ENCODE data around the gene SP2.
"Not testable (repeated sequence)": the region's sequence is repeated elsewhere in the genome, so short reads cannot be mapped to it uniquely, and the experiment has no call there.

SP2 gene

DNA sequence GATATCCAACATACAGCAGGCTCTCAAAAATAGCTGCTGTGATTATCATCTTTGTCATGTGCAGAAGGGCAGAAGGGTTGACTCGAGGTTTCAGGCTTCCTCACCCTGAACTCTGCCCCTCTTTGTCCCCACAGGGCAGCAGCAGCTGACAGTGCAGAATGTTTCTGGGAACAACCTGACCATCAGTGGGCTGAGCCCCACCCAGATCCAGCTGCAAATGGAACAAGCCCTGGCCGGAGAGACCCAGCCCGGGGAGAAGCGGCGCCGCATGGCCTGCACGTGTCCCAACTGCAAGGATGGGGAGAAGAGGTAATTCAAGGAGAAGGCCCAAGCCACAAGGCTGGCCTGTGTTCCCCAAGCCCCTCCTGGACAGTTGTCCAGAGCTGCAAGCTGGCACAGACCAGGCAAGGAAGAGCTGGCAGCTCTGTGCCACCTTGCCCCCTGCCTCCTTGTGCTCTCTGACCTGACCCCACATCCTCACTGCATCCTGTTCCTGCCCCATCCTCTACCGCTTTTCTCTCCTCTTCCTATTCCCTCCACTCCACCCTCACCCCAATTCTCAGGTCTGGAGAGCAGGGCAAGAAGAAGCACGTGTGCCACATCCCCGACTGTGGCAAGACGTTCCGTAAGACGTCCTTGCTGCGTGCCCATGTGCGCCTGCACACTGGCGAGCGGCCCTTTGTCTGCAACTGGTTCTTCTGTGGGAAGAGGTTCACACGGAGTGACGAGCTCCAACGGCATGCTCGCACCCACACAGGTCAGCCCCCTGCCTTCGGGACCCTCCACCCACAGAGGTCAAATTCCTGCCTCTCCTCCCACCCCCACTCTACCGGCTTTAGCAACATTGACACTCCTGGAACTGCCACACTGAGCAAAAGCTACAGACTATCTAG lies 29.0 kb downstream of the SP2 start:
- no peak for DNase-seq (ENCODE audit: low read depth)

DNA sequence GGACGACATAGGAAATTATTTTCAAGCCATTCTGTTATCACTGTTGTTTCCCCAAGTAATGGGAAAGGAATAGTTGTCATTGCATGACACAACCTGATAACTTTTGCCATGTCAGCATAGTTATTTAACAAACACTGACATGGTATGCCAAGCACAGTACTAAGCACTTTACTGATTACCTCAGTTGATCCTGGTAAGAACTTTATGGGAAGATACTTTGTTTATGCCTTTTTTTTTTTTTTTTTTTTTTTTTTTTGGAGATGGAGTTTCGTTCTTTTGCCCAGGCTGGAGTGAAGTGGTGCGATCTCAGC lies 29.6 kb downstream of the SP2 start:
- DNase-seq (ENCODE audit: low read depth) = no peak

GRCh38 chr17:47927821-47928400 lies 31.9 kb downstream of the SP2 start:
- no peak for DNase-seq (ENCODE audit: low read depth)

DNA sequence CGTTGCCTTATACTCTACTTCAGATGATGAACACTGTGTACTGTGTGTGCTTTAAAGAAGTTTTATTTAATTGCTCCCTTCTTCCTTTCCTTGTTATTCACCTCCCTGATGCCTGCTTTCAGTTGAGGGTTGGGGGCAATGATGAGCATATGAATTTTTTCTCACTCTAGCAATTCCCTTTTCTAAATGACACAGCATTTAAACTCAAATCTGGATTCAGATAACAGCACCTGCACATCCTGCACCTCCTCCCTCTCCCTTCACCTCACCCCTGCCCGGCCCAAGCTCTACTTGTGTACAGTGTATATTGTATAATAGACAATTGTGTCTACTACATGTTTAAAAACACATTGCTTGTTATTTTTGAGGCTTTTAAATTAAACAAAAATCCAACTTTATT lies 32.4 kb downstream of the SP2 start:
- no peak for DNase-seq (ENCODE audit: low read depth)

DNA sequence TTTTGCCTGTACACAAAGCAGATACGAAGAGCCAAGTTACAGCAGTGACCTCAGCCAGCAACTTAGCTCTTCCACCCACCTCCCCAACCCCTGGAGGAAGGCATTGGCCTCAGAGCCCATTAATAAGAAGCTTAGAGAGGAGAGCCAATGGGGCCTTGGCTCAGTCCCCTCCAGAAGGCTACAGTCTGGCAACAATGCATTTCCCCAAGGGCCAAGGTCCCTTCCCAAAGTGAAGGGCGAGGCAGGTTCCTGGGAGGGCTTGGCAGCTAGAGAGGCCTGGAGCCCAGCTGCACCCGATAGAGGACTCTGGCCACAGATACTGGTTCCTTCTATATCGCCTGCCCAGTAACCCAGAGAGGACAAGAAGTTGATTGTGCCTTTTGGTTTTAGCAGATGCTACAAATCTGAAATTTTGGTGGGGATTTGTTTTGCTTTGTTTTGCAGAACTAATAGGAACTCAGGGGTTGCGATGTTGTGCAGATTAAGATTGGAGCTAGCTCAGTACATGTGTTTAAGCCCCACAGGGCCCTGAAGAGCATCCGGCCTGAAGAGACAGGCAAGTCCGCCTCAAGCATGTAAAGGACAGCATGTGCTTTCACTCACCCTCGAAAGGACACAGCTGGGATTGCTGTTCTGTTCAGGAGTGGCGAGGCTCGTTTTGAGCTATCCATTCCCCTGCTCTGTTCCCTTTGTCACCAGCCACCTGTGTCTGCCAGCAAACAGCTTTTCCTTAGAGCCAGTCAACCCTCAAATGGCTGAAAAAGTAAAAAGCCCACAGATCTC lies 33.4 kb downstream of the SP2 start:
- DNase-seq (ENCODE audit: low read depth) = no peak

DNA sequence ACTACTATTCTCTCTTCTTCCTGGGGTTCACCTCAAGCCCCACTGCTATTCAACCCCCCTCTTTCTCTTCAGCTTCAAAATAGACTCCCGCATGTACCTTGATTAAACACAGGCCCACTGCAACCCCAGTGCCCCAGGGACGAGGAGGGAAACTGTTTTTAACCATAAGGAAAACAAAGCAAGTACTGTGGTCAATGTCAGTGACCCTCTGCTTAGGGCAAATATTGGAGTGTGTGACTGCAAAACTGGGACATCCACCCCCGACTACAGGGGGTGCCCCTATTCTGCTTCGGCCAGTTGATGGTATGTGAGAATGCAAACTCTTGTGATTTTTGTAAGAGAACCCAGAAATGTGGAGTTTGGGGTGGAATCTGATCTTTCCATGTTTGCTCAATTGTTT lies 35.8 kb downstream of the SP2 start:
- DNase-seq (ENCODE audit: low read depth) = no peak

DNA sequence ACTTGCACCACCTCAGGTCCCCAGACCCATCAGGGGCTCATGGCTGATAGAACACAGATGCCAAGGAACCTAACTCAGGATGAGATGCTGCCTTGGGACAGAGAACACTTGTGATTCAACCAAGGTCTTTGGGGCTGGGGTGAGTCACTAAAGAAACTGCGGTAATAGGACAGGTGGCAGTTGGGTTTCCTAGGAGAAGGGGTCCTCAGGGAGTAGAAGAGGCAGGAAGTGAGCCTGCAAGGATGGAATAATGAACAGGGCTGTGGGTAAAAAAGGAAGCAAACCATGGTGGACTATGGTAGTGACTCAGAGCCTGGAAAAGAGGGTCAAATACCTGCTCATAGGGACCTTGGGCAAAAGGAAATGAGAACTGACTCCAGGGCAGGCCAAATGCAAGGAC lies 38.8 kb downstream of the SP2 start:
- no peak for DNase-seq (ENCODE audit: low read depth)

DNA sequence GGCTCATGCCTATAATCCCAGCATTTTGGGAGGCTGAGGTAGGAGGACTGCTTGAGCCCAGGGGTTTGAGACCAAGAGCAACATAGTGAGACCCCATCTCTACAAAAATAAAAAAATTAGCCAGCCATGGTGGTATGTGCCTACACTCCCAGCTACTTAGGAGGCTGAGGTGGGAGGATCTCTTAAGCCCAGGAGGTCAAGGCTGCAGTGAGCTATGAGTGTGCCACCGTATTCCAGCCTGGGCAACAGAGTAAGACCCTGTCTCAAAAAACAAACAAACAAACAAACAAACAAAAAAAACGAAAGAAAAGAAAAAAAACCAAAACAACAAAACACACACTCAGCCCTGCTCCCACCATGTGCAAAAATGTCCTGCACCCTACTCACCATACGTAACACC lies 39.4 kb downstream of the SP2 start:
- DNase-seq (ENCODE audit: low read depth) = not testable (repeated sequence)

DNA sequence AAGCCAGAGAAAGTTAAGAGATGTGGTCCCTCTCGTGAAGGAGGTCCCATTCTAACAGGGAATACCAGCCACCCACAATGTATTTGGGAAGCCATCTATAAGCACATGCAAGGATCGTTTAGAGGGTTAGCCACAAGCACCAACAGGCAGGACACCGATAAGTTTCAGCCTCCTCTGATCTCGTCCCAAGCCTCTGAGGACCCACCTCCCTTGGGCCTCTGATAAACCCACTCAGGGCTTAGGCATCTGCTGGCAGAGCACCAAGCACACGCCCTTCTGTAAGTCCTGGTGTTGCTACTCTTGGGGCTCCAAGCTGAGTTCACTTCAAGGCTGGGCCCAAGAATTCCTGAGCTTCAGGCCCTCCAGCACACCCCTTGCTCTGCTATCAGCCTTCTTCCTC lies 39.9 kb downstream of the SP2 start:
- no peak for DNase-seq (ENCODE audit: low read depth)

DNA sequence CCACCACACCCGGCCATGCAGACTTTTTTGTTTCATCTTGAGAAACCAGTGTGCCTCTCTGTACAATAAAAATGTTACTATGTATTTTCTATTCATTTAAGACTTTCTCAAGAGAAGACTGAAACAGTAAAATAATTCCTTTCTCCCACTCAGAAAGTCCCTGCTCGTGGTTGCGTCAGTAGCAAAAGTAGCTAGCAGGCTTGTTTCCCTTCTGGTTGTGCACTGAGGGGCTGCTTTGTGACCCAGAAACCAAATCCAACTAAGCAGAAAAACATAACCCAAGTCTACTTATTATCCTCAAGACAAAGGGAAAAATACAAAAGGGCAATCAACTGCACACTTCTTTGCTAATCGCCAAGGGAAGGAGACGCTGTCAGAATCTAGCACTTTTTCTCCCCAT lies 41.9 kb downstream of the SP2 start:
- no peak for DNase-seq (ENCODE audit: low read depth)

- DNase-seq (ENCODE audit: low read depth) = peak; percentile 93
These were observed 45.4 kb downstream of the SP2 start, which contains the start of gene PNPO for GRCh38 chr17:47941246-47942095. Gene PNPO (plus strand): TSS chr17:47941571. CDS start chr17:47941676, 105 bp downstream.

DNA sequence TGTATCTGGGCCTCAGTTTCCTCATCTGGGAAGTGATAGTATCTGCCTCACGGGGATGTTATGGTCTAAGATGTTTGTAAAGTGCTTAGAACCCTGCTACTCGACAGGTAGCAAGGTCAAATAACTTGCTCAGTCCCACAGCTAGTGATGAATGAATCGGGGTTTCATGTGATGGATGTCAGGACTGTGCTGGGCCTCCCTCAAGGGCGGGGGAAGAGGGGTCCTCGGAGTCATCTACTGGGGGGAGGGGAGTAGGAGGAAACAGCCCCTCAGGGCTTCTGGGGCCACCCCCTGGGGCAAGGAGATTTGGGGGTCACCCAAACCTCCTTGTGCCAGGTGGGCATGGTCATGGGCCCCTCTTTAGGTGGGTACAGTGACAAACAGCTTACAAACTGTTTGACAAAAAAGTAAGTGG lies 46.1 kb downstream of the SP2 start:
- no peak for DNase-seq (ENCODE audit: low read depth)

DNA sequence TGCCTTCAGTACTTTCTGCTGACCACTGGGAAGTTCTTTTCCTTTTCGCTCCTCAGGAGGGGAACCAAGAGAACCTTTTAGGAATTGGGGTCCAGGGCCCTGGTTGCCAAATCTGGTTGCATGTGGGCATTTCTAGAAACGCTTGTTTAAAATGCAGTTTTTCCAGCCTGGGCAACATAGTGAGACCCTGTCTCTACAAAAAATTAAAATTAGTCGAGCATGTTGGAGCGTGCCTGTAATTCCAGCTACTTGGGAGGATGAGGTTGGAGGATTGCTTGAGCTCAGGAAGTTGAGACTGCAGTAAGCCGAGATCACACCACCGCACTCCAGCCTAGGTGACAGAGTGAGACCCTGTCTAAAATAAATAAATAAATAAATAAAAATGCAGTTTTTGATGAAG lies 46.5 kb downstream of the SP2 start:
- DNase-seq (ENCODE audit: low read depth) = no peak

DNA sequence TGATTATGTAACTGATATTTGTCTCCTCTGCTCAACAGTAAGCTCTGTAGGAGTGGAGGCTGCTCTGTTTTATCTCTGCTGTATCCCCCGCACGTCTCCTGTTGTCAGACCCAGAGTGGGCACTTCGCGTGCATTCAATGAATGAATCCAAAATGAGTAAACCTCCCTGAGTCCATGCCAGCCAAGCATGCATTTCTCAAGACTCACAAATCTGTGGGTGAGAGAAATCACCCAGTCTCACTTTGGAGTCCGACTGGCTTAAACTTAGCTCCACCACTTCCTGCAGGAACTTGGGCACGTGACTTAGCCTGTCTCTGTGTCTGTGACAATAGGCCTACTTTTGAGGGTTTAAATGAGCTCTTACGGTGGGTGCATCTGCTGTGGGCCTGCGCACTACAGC lies 49.0 kb downstream of the SP2 start:
- no peak for DNase-seq (ENCODE audit: low read depth)

DNA sequence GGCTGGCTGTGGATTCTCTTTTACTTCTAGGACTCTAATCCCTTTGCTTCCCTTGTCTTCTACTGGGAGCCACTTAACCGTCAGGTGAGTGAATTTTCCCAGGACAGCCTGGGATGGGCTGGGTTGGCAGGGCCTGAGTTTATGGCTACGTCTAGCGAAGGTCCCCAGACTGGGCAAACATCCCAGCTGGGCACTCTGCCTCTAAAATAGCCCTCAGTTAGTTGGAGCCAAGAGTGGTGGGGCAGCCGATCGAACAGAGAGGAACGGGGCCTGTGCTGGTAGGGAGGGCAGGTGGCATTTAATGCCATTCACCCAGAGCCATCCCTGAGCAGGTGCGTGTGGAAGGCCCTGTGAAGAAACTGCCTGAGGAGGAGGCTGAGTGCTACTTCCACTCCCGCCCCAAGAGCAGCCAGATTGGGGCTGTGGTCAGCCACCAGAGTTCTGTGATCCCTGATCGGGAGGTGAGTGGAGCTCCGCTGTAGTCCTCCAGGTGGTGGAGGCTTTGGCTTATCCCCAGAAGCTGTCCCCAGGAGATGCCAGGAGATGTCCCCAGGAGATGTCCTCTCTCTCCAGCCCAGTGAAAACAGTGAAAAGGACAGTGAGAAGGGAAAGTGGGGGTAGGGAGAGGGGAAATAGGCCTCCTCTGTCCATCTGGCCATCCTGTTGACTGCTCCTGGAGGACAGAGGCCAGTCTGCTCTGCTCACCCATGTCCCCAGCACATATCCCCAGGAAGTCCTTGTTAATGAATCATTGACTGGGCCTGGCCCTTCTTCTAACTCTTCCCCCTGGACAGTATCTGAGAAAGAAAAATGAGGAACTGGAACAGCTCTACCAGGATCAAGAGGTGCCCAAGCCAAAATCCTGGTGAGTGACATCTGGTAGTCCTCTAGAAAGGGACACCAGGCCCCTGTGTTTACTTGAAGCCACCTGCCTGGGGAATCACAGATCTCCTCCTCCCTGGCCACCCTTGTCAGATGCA lies 49.8 kb downstream of the SP2 start:
- DNase-seq (ENCODE audit: low read depth) = no peak

DNA sequence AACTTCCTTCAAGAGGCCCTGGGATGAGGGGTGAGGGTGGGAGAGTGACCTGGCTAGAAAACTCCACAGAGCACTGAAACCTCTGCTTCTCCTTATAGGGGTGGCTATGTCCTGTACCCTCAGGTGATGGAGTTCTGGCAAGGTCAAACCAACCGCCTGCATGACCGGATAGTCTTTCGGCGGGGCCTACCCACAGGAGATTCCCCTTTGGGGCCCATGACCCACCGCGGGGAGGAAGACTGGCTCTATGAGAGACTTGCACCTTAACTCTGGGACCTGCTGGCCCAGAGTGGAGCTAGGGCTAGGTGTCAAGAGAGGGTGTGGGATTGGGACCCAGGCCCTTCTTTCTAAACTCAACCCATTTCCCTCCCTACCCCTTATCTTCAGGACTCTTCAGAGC lies 50.5 kb downstream of the SP2 start:
- DNase-seq (ENCODE audit: low read depth) = no peak

GRCh38 chr17:47946929-47947397 lies 50.9 kb downstream of the SP2 start:
- peak; percentile 53 for DNase-seq (ENCODE audit: low read depth)

GRCh38 chr17:47948706-47949196 lies 52.7 kb downstream of the SP2 start:
- DNase-seq (ENCODE audit: low read depth) = no peak

DNA sequence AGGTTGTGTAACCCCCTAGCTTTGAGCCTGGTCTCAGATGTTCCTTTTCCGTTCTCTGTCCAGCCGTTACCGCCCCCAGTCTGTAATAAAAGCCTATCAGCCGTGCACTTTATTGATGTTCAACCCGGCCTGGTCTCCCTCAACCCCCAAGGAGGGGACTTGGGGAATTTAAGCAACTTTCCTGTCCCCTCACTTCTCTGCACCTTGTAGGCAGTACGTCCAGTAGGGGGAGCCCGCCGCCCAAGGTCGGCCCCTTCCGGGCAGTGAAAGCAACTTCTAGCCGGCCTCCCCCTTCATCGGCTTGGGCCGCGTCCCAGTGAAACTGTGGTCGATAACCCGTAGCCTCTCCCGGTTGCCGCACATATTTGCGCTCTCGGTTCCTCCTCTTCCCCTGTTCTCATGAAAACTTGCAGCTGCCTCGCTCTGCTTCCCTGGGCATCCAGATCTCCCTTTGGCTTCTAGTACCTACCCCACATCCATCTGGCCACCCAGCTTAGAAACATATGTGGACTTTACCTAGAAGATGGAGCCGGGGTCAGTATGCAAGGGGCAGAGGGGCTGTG lies 53.2 kb downstream of the SP2 start:
- DNase-seq (ENCODE audit: low read depth) = peak; percentile 62

DNA sequence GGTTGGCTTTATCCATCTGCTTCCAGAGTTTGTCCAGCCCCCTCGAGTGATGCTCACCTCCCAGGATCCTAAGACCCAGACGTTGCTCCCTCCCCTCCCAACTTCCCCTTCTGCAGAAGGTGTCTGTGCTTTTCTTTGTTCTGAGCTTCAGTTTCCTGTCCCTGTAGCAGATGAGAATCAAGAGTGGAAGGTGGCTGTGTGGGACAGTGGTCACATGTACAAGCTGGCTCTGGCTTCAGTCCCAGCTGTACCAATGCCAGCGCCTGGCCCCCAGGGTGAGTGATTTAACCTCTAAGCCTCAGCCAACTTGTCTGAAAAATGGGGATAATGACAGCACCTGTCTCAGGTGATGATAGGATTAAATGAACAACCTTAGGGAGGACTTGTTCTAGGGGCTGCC lies 53.9 kb downstream of the SP2 start:
- no peak for DNase-seq (ENCODE audit: low read depth)

Data from activated T-cell treated with anti-CD3 and anti-CD28 coated beads for 24 hours (primary cell).